Neural cell (in vitro differentiated cells): ENCODE results near the gene ZNF600. TPM values are rescaled to one million over a fixed set of nuclear protein-coding genes. Genes with fewer than 3 reads are reported as not detected.
A peak's percentile ranks its signal among the peaks of the same experiment; 100 is the strongest.
"Not testable (repeated sequence)": the region's sequence is repeated elsewhere in the genome, so short reads cannot be mapped to it uniquely, and the experiment has no call there.

Experiments
- H2AFZ ChIP-seq: fragments of 200-600, 300-800 bp; sonication (generic), shearing (Covaris generic); 2 replicates; pipeline ENCODE4 v1.6.0; 2014; ENCODE audit warnings: low read depth, mild to moderate bottlenecking, antibody characterized with exemption, low read length, moderate library complexity
- H3F3A ChIP-seq: fragments of 200-600 bp; shearing (Covaris generic); 2 replicates; pipeline ENCODE4 v1.6.1; 2016; ENCODE audit warnings: mild to moderate bottlenecking, moderate library complexity, mixed read lengths, antibody characterized with exemption, low read length; ENCODE audit not compliant: insufficient read depth, poor library complexity, severe bottlenecking
- H3K27ac ChIP-seq: fragments of 200-600, 300-800 bp; sonication (generic), shearing (Covaris generic); 2 replicates; pipeline ENCODE4 v1.5.1; 2014; ENCODE audit warnings: mild to moderate bottlenecking, low read length, moderate library complexity
- H3K27me3 ChIP-seq: fragments of 300-800, 200-600 bp; sonication (generic), shearing (Covaris generic); 2 replicates; pipeline ENCODE4 v1.6.0; 2014; ENCODE audit warnings: mild to moderate bottlenecking, low read depth, low read length, moderate library complexity; ENCODE audit not compliant: insufficient read depth
- H3K36me3 ChIP-seq: fragments of 300-800, 200-600 bp; sonication (generic), shearing (Covaris generic); 2 replicates; pipeline ENCODE4 v1.5.1; 2014; ENCODE audit warnings: mild to moderate bottlenecking, antibody characterized with exemption, low read length, moderate library complexity; ENCODE audit not compliant: insufficient read depth
- H3K4me2 ChIP-seq: fragments of 300-800, 200-600 bp; sonication (generic), shearing (Covaris generic); 2 replicates; pipeline ENCODE4 v1.6.0; 2014; ENCODE audit warnings: mild to moderate bottlenecking, low read length
- H3K4me3 ChIP-seq: fragments of 300-800, 200-600 bp; sonication (generic), shearing (Covaris generic); 2 replicates; pipeline ENCODE4 v1.5.1; 2014; ENCODE audit warnings: mild to moderate bottlenecking, low read length, moderate library complexity
- H3K79me2 ChIP-seq: fragments of 200-600 bp; shearing (Covaris generic); replicated peaks from 2 replicates; pipeline ENCODE4 v1.6.0; 2014; ENCODE audit warnings: mild to moderate bottlenecking, low read length, moderate library complexity; ENCODE audit not compliant: insufficient read depth
- H3K9ac ChIP-seq: fragments of 300-800, 200-600 bp; sonication (generic), shearing (Covaris generic); 2 replicates; pipeline ENCODE4 v1.6.1; 2016; ENCODE audit warnings: mild to moderate bottlenecking, low read length, mixed read lengths
- H3K9me2 ChIP-seq: fragments of 200-600 bp; shearing (Covaris generic); 2 replicates; pipeline ENCODE4 v1.6.1; 2016; ENCODE audit warnings: mild to moderate bottlenecking, low read length, mixed read lengths; ENCODE audit not compliant: insufficient read depth
- H3K9me3 ChIP-seq: fragments of 200-600, 300-800 bp; sonication (generic), shearing (Covaris generic); 2 replicates; pipeline ENCODE4 v1.6.1; 2016; ENCODE audit warnings: mild to moderate bottlenecking, mixed run types, low read length, moderate library complexity, mixed read lengths
- H4K20me1 ChIP-seq: fragments of 200-600 bp; shearing (Covaris generic); 2 replicates; pipeline ENCODE4 v1.6.1; 2016; ENCODE audit warnings: mild to moderate bottlenecking, mixed run types; ENCODE audit not compliant: insufficient read depth
- EP300 ChIP-seq: fragments of 450-650 bp; conservative IDR thresholded peaks from 2 replicates; pipeline ENCODE4 v1.6.1; 2014; ENCODE audit warnings: antibody characterized with exemption, mild to moderate bottlenecking, moderate library complexity; ENCODE audit not compliant: poor library complexity, severe bottlenecking
- EZH2 ChIP-seq: fragments of 200-600, 300-800 bp; shearing (Covaris generic), sonication (generic); IDR thresholded peaks from 2 replicates; pipeline ENCODE4 v1.6.1; 2014; ENCODE audit warnings: antibody characterized with exemption, low read length, borderline replicate concordance, mild to moderate bottlenecking; ENCODE audit not compliant: insufficient read depth, poor library complexity, severe bottlenecking
- MXI1 ChIP-seq: fragments of 450-650 bp; conservative IDR thresholded peaks from 2 replicates; pipeline ENCODE4 v1.6.1; 2014; ENCODE audit warnings: antibody characterized with exemption, mild to moderate bottlenecking; ENCODE audit not compliant: poor library complexity, severe bottlenecking
- POLR2AphosphoS5 ChIP-seq: IDR thresholded peaks from 2 replicates; pipeline ENCODE4 v1.6.1; 2012
- RAD21 ChIP-seq: fragments of 450-650 bp; conservative IDR thresholded peaks from 2 replicates; pipeline ENCODE4 v1.6.1; 2014; ENCODE audit warnings: antibody characterized with exemption, mild to moderate bottlenecking, moderate library complexity
- SMC3 ChIP-seq: fragments of 450-650 bp; conservative IDR thresholded peaks from 2 replicates; pipeline ENCODE4 v1.6.1; 2014; ENCODE audit warnings: antibody characterized with exemption, mild to moderate bottlenecking, moderate library complexity; ENCODE audit not compliant: poor library complexity
- TAF1 ChIP-seq: IDR thresholded peaks from 2 replicates; pipeline ENCODE4 v1.6.1; 2012; ENCODE audit warnings: low read depth
- polyA plus RNA-seq: library from polyadenylated mRNA; depleted of rRNA; stranded (reverse); fragments of >200 nt; gene quantifications from 2 replicates; pipeline ENCODE4 v1.2.3, GENCODE V29; 2014
- TF ChIP-seq, protein P1 (sequence below): fragments of 450-650 bp; IDR thresholded peaks from 2 replicates; pipeline ENCODE4 v1.5.1; 2014; ENCODE audit warnings: antibody characterized with exemption, mild to moderate bottlenecking, moderate library complexity; ENCODE audit not compliant: poor library complexity, severe bottlenecking
- TF ChIP-seq, protein P2 (sequence below): IDR thresholded peaks from 2 replicates; pipeline ENCODE4 v1.6.1; 2012; ENCODE audit warnings: borderline replicate concordance

The ZNF600 gene
- polyA plus RNA-seq, 1 donor from 2014 or later = 0.59 TPM

DNA sequence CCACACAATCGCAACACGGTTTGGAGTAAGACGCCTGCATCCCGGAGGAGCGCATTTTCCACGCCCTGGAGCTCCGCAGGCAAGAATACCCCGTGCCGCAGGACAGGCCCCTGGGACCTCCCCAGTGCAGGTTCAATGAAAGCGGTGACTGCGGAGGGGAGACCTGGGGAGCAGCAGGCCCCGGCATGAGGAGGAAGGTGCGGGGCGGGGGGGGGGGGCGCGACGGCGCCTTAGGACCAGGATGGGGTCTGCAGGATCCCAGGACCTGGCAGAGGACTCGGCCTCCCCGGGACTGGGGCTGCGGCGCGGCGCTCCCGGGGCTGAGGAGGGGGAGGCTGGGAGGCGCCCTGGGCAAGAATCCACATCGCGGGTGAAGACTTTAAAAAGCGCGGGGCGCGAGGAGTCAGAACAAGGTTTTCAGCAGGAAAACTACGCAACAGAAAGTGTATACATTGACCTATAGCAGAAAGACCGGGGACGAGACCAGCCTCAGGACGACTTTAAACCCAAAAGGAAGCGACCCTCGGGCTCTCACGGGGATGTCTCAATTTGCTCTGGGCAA is 52.2 kb downstream of the ZNF600 start:
- H3K27me3 ChIP-seq = no peaks in the 10 kb centered on the region
- peak overlapping the region; percentile 74 for H3K4me3 ChIP-seq
- H4K20me1 ChIP-seq = no peaks in the 10 kb centered on the region
- TF ChIP-seq MXI1 (peak; percentile 80), RAD21 (no peak), SMC3 (no peak)
- H3K9me2 ChIP-seq = no peaks in the 10 kb centered on the region
- peak overlapping the region; percentile 72 for H3K9ac ChIP-seq
- no peaks in the 10 kb centered on the region for H3K9me3 ChIP-seq
- H3K36me3 ChIP-seq = no peaks in the 10 kb centered on the region
- H3F3A ChIP-seq = no peaks in the 10 kb centered on the region
- peak overlapping the region; percentile 79 for H2AFZ ChIP-seq
- H3K79me2 ChIP-seq = no peaks in the 10 kb centered on the region
- peak overlapping the region; percentile 51 for H3K4me2 ChIP-seq
- H3K27ac ChIP-seq = peak overlapping the region; percentile 65

DNA sequence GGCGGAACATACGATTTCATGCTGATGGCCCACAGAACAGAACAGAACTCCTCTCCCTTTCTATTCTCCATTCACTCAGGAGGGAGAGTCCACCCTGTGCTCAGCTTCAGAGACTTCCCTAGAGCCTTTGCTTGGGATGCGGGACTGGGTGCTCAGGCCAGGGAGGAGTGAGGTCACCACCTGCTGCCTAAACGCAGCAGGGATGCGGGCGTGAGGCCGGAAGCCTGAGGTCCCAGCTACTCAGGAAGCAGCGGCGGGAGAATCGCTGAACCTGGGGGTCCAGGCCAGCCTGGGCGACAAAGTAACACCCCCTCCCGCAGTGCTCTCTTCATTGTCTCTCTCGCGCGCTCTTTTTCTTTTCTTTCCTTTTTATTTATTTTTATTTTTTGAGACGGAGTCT is 60.5 kb downstream of the ZNF600 start:
- H3K36me3 ChIP-seq, H2AFZ ChIP-seq, H3K27ac ChIP-seq, H3K79me2 ChIP-seq, H3K4me2 ChIP-seq, H3K27me3 ChIP-seq, H3K9ac ChIP-seq, H3K9me3 ChIP-seq, H3K4me3 ChIP-seq, H3F3A ChIP-seq, H3K9me2 ChIP-seq, H4K20me1 ChIP-seq: not testable (repeated sequence)

DNA sequence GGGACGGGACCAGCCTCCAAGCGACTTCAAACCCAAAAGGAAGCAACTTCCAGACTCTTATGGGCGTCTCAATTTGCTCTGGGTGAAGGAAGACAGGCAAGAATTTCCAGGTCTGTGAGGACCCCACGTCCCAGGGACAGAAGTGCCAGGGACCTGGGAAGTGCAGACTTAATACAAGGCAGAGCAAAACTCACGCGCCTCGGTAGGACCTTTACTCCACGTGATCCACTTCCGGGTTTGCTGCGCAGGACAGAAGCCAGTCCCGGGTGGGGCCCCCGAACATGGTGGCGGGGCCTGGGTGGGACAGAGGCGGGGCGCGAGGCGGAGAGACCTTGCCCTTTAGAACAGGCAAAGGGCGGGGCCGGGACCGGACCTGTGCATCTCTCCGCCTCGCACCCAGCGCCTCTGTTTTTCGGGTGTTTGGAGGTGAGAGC is 61.0 kb downstream of the ZNF600 start:
- TF ChIP-seq RAD21 (no peak), TAF1 (no peak), SMC3 (no peak), POLR2AphosphoS5 (no peak), EP300 (no peak), MXI1 (no peak), EZH2 (no peak)
- TF ChIP-seq, protein P1, sequence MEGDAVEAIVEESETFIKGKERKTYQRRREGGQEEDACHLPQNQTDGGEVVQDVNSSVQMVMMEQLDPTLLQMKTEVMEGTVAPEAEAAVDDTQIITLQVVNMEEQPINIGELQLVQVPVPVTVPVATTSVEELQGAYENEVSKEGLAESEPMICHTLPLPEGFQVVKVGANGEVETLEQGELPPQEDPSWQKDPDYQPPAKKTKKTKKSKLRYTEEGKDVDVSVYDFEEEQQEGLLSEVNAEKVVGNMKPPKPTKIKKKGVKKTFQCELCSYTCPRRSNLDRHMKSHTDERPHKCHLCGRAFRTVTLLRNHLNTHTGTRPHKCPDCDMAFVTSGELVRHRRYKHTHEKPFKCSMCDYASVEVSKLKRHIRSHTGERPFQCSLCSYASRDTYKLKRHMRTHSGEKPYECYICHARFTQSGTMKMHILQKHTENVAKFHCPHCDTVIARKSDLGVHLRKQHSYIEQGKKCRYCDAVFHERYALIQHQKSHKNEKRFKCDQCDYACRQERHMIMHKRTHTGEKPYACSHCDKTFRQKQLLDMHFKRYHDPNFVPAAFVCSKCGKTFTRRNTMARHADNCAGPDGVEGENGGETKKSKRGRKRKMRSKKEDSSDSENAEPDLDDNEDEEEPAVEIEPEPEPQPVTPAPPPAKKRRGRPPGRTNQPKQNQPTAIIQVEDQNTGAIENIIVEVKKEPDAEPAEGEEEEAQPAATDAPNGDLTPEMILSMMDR = no peak
- TF ChIP-seq, protein P2, sequence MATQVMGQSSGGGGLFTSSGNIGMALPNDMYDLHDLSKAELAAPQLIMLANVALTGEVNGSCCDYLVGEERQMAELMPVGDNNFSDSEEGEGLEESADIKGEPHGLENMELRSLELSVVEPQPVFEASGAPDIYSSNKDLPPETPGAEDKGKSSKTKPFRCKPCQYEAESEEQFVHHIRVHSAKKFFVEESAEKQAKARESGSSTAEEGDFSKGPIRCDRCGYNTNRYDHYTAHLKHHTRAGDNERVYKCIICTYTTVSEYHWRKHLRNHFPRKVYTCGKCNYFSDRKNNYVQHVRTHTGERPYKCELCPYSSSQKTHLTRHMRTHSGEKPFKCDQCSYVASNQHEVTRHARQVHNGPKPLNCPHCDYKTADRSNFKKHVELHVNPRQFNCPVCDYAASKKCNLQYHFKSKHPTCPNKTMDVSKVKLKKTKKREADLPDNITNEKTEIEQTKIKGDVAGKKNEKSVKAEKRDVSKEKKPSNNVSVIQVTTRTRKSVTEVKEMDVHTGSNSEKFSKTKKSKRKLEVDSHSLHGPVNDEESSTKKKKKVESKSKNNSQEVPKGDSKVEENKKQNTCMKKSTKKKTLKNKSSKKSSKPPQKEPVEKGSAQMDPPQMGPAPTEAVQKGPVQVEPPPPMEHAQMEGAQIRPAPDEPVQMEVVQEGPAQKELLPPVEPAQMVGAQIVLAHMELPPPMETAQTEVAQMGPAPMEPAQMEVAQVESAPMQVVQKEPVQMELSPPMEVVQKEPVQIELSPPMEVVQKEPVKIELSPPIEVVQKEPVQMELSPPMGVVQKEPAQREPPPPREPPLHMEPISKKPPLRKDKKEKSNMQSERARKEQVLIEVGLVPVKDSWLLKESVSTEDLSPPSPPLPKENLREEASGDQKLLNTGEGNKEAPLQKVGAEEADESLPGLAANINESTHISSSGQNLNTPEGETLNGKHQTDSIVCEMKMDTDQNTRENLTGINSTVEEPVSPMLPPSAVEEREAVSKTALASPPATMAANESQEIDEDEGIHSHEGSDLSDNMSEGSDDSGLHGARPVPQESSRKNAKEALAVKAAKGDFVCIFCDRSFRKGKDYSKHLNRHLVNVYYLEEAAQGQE = no peak
- Histone ChIP-seq H2AFZ (no peak overlapping the region), H3K27ac (no peak overlapping the region), H3K9me3 (peaks cover 3% of the 10 kb centered on the region), H3K4me2 (no peak overlapping the region), H3K4me3 (no peak overlapping the region), H3K79me2 (no peaks in the 10 kb centered on the region), H4K20me1 (no peaks in the 10 kb centered on the region), H3K9ac (no peak overlapping the region), H3K27me3 (no peaks in the 10 kb centered on the region), H3K9me2 (no peaks in the 10 kb centered on the region), H3F3A (no peaks in the 10 kb centered on the region), H3K36me3 (no peaks in the 10 kb centered on the region)
